NB4 (cell line): ENCODE data around the gene NLRC3.

Experiments used
- CTCF ChIP-seq: IDR thresholded peaks from one replicate; pipeline ENCODE4 v1.5.1; 2012; ENCODE audit warnings: low read depth, low read length
- MAX ChIP-seq: IDR thresholded peaks from 2 replicates; pipeline ENCODE4 v1.6.1; 2011; ENCODE audit warnings: low read depth, low read length
- POLR2A ChIP-seq: IDR thresholded peaks from 2 replicates; pipeline ENCODE4 v1.6.1; 2011; ENCODE audit warnings: mild to moderate bottlenecking; ENCODE audit not compliant: insufficient read length; ENCODE audit errors: extremely low read depth

- no peak for TF ChIP-seq CTCF
- TF ChIP-seq MAX = no peak
- TF ChIP-seq POLR2A = no peak
Observed at GRCh38 chr16:3597226-3597625, 20.0 kb upstream of the NLRC3 start.
